ENCODE results near the gene BMP2K.
"Not testable (repeated sequence)": the region's sequence is repeated elsewhere in the genome, so short reads cannot be mapped to it uniquely, and the experiment has no call there.

BMP2K gene

DNA sequence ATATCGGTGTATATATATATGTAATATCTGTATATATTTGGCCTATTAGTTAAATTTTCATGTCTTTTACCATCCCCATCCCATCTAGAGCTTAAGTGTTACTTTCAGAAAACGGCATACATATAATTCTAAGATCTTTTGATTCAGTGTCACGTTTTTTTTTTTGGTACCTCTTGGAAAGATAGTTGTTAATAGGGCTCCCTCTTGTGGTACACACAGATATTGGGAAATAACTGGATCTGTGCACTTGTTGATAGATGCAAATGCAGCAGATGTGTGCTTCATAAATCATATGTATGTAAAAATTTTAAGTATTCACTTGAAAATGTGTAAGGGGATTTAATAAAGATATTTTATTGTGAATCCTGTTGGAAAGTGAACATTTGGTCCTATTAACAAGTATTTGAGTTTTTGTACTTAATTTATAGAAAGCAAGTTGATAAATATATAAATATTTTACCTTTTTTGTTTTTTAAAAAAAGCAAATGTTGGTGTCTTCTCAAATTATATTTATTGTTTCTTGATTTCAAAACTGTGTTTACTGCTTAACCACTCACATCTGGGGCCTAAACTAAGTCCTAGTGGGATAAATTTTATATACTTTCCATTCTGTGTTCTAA, 88.4 kb downstream of the BMP2K start:
- no peak for DNase-seq (ENCODE audit: low read depth)

DNA sequence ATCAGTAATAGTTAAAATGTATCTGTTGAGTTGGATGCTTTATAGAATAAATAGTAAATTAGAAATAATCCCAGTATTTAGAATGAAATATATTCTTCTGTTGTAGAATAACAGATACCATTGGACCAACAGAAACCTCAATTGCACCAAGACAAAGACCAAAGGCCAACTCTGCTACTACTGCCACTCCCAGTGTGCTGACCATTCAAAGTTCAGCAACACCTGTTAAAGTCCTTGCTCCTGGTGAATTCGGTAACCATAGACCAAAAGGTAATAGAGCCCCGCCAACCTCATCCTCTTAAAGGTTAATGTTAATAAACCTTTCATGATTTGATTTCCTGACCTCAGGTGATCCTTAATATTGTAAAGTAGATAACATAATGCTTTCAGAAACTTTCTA, 89.3 kb downstream of the BMP2K start:
- no peak for DNase-seq (ENCODE audit: low read depth)

DNA sequence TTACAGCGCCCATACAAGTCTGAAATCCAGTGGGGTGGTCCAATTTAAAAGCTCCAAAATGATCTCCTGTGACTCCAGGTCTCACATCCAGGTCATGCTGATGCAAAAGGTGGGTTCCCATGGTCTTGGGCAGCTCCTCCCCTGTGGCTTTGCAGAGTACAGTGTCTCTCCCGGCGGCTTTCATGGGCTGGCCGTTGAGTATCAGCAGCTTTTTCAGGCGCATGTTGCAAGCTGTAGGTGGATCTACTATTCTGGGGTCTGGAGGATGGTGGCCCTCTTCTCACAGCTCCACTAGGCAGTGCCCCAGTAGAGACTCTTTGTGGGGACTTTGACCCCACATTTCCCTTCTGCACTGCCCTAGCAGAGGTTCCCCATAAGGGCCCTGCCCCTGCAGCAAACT, 92.6 kb downstream of the BMP2K start:
- not testable (repeated sequence) for DNase-seq (ENCODE audit: low read depth)

DNA sequence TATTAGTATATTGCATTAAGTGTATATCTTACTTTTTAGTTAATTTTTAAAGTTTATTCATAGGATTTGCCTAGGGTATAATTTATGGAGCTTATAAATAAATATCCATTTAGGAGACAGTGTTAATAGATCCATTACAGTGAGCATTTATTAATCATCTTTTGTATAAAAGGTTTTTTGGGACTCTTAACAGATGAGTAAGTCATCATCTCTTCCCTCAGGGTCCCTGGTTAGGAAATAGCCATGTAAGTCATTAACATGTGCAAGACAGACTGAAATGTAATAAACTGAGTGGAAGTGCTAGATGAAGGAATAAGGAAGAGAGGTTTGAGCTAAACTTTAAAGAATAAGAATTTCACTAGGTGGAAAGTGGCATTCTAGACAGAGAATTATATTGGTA, 93.9 kb downstream of the BMP2K start:
- DNase-seq (ENCODE audit: low read depth): no peak

DNA sequence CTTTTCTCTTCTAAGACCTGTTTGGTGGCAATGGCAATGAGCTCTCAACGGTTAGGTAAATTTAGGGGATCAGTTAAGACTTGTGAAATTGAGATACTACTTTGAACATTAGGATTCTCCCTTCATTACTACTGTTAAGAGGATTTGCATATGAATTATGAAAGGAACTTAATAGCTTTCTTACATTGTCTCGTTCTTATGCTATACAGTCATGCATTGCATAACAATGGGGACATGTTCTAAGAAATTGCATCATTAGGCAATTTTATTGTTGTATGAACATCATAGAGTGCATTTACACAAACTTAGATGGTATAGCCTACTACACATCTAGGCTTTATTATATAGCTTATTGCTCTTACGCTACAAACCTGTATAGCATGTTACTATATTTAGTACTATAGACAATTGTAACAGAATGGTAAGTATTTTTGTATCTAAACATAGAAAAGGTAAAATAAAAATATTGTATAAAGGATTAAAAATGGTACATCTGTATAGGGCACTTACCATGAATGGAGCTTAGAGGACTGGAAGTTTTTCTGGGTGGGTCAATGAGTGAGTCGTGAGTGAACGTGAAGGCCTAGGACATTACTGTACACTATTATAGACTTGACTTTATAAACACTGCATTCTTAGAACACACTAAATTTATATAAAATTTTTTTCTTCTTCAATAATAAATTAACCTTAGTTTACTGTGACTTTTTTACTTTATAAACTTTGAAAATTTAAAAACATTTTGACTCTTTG, 100.6 kb downstream of the BMP2K start:
- DNase-seq (ENCODE audit: low read depth): no peak

DNA sequence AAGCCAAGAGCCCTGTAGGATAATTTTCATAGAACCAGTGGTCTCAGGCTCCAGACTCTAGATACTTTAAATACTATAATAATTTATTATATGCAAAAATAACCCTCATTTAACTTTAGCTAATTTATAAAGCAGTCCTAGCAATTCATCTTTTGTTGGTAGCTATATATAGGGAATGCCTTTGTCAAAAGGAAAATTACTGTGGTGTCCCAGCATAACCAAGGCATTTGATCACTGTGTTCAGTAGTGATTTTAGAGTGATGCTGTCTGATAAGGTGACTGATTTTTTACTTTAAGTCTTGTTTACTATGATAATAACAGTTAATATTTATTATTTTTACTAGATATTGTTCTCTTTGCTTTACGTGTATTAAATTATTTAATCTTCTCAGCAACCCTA, 101.9 kb downstream of the BMP2K start:
- DNase-seq (ENCODE audit: low read depth): no peak

DNA sequence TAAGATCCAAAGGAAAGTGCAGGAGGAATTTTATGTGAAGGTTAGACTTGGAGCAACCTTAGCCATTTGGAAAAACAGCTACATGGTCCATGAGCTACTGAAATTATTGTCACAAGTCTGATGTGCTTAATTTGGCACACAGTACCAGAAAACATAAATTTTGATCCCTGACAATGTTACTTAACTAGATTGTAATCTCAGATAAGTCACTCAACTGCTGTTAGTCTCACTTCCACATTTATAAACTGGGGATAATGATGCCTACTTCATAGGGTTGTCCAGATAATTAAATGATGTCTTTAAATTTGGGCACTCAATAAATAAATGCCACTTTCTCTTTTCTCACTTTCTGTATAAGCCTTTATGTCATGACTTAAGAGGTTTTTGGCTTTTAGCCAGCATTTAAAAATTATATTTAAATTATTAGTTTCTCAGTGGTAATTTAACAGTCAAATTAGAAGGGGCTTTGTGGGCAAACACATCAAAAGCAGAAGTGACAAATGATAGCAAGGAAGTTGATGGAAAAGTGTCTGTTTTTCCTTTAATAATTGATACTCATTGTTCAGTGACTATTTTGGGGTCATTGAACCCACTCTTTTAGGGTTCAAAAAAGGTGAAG, 104.8 kb downstream of the BMP2K start:
- DNase-seq (ENCODE audit: low read depth): no peak

DNA sequence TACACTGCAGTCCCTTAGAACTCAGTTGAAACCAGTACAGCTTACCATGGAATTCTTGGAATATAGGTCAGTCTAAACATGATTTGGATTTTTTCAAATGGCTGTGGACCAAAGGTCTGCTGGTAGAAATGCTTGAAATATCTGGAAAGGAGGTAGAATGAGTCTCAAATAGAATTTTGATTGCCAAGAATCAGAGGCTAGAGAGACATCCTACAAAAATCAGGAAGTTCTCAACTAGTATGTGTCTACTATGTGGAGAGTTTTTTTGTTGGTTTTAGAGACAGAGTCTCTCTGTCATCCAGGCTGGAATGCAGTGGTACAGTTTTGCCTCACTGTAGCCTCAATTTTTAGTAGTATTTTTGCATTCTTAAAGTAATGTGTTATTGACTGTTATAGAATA, 109.4 kb downstream of the BMP2K start:
- DNase-seq (ENCODE audit: low read depth): no peak

DNA sequence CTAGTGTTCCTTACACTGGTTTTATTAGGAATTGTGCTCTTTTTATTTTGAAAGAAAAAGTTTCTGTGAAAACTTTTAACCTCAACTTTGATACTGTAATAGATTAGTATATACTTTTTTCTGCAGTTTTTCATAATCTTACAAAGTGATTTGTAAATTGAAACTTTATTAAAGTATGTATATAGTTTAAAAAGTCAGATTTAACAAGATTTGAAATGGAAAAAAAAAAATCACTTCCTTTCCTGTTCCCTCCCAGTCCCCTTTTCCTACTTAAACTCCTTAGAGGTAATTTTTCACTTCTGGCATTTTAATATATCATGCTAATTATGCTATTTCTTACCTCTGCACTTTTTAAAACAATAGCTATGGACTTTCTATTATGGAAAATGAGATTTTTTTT, 113.8 kb downstream of the BMP2K start:
- no peak for DNase-seq (ENCODE audit: low read depth)

DNA sequence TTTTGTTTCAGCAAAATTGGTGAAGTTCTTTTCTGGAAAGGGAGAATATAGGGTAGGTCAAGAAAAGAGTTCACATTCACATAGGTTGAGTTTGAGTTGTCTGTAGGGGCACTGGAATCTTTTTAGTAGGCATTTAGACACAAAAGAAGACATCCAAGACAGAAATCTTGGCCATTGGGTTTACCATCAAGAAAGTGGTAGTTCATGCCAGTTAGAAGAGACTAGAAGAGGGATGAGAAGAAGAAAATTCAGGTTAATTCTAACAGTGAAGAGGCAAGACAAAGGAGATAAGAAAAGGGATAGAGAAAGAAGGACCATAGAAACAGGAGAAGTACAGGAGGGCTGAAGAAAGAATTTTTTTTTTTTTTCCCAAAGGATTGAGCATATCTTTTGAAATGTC, 123.2 kb downstream of the BMP2K start:
- DNase-seq (ENCODE audit: low read depth): no peak

DNA sequence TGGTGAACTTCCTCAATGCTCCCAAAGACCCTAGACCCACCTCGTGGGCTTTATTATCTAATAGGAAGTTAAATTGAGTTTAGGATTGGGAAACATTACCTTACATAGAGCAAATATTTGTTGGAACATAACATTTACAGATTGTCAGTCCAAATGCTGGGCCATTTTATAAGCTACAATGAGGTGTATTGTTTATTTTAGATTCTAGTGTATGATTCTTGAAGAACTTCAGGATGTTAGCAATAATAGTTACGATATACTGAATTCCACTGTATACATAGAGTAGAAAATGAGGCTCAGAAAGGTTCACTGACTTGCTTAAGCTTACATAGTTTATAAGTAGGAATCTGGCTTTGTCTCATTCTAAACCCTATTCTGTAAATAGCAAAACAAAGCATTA, 125.7 kb downstream of the BMP2K start:
- no peak for DNase-seq (ENCODE audit: low read depth)

DNA sequence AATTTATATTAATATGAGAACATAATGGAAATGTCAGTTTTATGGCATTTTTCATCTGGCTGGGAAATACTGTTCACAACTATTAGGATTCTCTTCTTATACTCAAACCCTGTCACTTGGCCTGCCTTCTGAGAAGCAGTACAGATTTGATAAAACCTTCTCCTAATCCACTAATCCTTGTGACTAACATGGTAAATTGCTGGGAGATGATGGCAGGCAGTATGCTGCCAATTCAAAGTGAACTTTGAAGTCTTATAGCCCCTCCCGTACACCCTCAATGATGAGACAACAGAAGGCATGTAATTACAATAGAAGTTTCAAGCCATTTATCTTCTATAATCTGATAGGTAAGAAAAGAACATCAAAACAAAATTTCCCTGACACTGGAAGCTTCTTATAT, 126.1 kb downstream of the BMP2K start:
- no peak for DNase-seq (ENCODE audit: low read depth)

DNA sequence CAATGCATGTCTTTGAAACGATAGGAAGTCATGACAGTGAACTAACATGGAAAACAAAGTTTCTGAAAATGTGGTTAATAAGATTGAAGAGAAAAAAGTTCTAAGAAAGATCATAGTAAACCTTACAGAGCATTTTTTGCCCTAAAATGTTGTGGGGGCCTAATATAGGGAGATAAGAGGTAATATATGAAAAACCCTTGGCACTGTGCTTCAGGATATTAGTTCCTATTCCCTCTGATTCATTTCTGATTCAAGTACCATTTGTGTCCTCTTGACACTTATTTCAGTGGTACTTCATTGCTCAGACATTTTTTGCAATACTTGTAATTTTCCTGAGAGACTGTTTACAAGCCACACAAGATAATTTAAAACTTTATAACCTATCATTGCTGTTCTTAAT, 128.0 kb downstream of the BMP2K start:
- no peak for DNase-seq (ENCODE audit: low read depth)

DNA sequence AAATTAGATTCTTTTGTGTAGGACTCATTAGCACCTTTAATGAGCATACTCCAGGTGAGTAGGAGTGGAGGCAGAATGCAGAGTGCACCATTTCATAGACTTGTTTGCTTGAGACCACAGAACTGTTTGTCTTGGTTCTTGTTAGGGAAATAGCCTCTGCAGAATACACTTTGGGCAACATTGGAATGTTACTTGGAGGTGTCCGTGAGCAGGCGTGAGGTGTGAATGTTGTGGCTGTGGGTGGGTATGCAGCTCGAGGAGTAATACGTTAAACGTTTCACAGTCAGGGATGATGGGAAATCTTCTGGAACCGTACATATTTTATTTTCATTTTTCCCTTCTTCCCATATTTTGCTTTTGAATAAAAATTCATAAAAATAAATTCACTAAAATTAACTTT, 131.5 kb downstream of the BMP2K start:
- DNase-seq (ENCODE audit: low read depth): no peak

DNA sequence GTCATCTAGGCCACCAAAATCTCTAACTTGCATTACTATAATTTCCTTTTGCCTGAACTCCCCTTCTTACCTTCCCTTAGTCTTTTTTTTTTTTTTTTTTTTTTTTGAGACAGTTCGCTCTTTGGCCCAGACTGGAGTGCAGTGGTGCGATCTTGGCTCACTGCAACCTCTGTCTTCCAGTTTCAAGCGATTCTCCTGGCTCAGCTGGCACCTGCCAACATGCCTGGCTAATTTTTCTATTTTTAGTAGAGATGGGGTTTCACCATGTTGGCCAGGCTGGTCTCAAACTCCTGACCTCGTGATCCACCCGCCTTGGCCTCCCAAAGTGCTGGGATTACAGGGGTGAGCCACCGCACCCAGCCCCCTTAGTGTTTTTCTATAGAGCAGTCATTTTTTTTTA, 132.8 kb downstream of the BMP2K start:
- DNase-seq (ENCODE audit: low read depth): not testable (repeated sequence)

DNA sequence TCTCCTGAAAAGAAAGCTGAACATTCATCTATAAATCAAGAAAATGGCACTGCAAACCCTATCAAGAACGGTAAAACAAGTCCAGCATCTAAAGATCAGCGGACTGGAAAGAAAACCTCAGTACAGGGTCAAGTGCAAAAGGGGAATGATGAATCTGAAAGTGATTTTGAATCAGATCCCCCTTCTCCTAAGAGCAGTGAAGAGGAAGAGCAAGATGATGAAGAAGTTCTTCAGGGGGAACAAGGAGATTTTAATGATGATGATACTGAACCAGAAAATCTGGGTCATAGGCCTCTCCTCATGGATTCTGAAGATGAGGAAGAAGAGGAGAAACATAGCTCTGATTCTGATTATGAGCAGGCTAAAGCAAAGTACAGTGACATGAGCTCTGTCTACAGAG, 134.5 kb downstream of the BMP2K start:
- no peak for DNase-seq (ENCODE audit: low read depth)

DNA sequence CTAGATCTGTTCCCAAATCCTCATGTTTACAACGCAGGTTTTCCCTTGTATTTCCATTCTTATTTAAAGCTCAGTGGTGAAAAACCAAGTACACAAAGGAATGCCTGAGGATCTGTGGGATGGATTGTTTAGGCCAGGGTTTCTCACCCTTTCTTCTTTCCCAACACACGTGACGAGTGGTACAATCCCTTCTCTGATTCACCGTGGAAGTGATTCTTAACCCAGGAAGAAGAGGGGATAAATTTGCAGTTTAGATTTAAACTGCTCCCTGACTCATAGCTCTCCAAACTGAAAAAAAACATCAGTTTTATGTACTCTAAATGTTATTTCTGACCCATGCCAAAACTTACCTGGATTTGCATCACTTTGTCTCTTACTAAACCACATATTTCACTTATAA, 146.1 kb downstream of the BMP2K start:
- DNase-seq (ENCODE audit: low read depth): no peak

DNA sequence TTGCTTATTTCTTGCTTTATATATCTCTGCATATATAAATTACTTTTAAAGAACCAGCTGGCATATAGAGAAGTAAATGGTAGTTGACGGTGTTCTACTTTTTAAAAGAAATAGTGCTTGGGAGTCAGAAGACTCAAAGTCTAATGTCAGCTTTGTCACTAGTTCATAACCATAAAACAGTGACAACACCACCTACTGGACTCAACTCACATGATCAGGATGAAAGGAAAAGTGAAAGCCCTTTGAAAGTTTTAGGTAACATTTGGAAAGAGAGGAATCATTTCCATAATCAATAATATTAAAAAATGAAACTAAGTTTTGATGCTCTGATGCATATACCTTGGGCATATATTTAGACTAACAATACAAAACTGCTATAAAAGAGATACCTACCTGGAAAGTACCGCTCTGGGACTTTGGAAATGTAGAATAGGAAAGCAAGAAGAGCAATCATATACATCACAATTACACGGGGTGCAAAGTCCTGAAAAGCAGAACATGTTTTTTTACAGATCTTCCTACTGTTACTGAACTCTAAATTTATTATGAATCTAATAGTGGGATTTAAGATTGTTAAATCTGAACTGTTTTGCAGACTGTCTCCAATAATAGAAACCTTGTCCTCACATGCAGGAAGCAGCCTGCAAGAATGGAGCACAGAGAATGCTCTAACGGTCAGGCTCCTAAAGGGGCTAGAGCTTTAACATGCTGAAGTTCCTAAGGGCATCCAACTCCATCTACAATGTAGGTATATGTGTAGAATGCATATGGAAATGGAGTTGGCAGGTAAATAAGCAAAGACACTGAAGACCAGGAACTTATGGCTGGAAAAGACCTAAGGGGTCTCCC, 147.5 kb downstream of the BMP2K start:
- no peak for DNase-seq (ENCODE audit: low read depth)

DNA sequence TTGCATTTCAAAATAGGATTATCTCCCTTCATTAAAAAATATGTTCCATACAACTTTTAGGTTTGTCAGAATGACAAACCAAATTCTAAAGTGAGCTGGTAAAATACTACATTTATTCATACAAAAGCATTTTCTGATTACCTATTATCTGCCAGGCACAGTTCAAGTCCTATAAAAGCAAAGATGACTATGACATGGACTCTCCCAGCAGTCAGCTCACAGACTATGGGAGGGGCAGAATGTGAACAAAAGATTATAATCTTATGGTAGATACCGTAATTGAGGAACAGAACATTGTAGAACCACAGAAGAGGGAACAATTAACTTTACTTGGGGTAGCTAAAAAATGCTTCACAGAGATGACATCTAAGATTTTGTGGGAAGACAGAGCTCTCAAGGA, 150.7 kb downstream of the BMP2K start:
- no peak for DNase-seq (ENCODE audit: low read depth)

DNA sequence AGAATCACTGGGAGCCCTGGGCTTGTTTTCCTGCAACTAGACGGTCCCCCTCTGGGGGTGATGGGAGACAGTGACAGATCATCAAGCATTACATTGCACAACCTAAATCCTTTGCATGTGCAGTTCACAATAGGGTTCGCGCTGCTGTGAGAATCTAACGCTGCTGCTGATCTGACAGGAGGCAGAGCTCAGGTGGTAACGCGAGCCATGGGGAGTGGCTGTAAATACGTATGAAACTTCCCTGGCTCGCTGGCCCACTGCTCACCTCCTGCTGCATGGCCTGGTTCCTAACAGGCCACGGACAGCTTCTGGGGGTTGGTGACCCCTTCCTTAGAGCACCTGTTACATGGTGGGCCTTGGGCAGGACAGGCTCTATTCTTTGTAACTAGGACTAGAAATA, 152.7 kb downstream of the BMP2K start:
- no peak for DNase-seq (ENCODE audit: low read depth)

DNA sequence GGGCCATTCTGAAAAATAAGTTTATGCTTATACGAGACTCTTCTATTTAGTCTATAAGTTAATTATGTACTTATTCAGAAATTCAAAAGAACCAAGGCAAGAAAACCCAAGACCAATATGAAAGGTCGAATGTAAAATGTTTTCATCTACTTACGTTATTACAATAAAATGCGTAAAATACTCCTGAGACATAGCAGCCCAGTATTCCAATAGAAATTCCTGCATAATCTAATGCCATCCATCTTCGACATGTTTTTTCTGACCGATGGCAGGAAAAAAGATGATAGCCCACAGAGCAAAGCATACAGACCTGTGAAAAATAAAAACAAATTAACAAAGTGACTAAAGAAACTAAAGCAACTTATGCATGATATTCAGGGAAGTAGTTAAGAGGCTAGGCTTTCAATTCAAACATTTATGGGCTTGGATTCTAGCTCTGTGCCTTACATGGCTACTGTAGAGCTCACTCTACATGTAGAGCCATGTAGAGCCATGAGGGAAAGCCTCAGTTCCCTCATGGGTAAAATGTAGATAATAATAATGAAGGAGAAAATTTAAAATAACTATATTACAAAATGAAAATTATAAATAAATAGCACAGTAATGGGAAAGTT, 154.0 kb downstream of the BMP2K start:
- no peak for DNase-seq (ENCODE audit: low read depth)

DNA sequence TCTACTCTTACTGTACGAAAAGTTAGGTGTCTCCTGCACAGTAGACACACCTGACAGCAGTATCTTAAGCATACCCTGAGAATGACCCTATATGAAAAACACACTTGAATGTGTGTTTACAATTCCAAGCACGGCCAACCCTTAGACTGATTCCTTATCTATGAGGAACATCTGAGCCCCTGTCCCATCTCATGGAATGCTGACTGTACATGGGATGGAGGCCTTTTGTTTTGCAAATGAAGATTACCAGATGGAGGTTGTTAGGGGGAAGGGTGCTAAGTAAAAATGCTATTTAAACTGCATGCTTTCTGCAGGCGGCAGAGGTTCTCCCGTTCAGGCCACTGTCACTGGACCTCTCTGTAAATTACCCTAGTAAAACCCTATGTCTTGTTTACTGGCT, 160.8 kb downstream of the BMP2K start:
- DNase-seq (ENCODE audit: low read depth): no peak
